Activated gamma-delta T cell treated with anti-CD3 and anti-CD28 coated beads, Interleukin-2, amount 50 U/mL, for 16 hours (primary cell): ENCODE measurements around the gene SAV1.

Source experiments
- DNase-seq: peaks from one replicate; pipeline ENCODE4 v3.0.0-alpha.2; 2020; ENCODE audit warnings: low read depth

The SAV1 gene

GRCh38 chr14:50607181-50607580, 60.9 kb downstream of the SAV1 start:
- DNase-seq, result no peak

- no peak for DNase-seq
Observed at GRCh38 chr14:50606468-50606867, 61.6 kb downstream of the SAV1 start.

GRCh38 chr14:50605766-50606165, 62.3 kb downstream of the SAV1 start:
- no peak for DNase-seq

- no peak for DNase-seq
Observed at GRCh38 chr14:50603565-50603964, 64.5 kb downstream of the SAV1 start.

GRCh38 chr14:50602035-50602434, 66.1 kb downstream of the SAV1 start:
- DNase-seq, result no peak

- DNase-seq, result no peak
Observed at GRCh38 chr14:50601394-50601793, 66.7 kb downstream of the SAV1 start.

- no peak for DNase-seq
Observed at GRCh38 chr14:50600849-50601248, 67.3 kb downstream of the SAV1 start.

- no peak for DNase-seq
Observed at GRCh38 chr14:50599700-50600444, 68.2 kb downstream of the SAV1 start.

- DNase-seq, result no peak
Observed at GRCh38 chr14:50598765-50599164, 69.3 kb downstream of the SAV1 start.

- DNase-seq, result no peak
Observed at GRCh38 chr14:50594577-50595316, 73.4 kb downstream of the SAV1 start.

- no peak for DNase-seq
Observed at GRCh38 chr14:50590464-50590863, 77.6 kb downstream of the SAV1 start.
